Stimulated activated CD4-positive, alpha-beta T cell treated with anti-CD3 and anti-CD28 coated beads, Interleukin-4, amount 100 ng/mL, for 24 hours (primary cell): ENCODE data around the gene RNF224.
A peak's percentile ranks its signal among the peaks of the same experiment; 100 is the strongest.
"Not testable (repeated sequence)": the region's sequence is repeated elsewhere in the genome, so short reads cannot be mapped to it uniquely, and the experiment has no call there.

Source experiments
- DNase-seq: peaks from one replicate; pipeline ENCODE4 v3.0.0-alpha.2; 2020

The RNF224 gene

GRCh38 chr9:137241490-137242268, 14.4 kb downstream of the RNF224 start:
- peak; percentile 73 for DNase-seq

GRCh38 chr9:137242269-137243203, 15.2 kb downstream of the RNF224 start:
- no peak for DNase-seq

- DNase-seq = not testable (repeated sequence)
These were observed 15.9 kb downstream of the RNF224 start for GRCh38 chr9:137243266-137243625.

GRCh38 chr9:137243626-137244485, 16.6 kb downstream of the RNF224 start:
- DNase-seq = no peak

- no peak for DNase-seq
These were observed 17.5 kb downstream of the RNF224 start for GRCh38 chr9:137244486-137245449.

- DNase-seq = no peak
These were observed 18.4 kb downstream of the RNF224 start for GRCh38 chr9:137245450-137246421.

GRCh38 chr9:137247135-137247915, 20.0 kb downstream of the RNF224 start:
- no peak for DNase-seq

- DNase-seq = no peak
These were observed 20.5 kb downstream of the RNF224 start for GRCh38 chr9:137247916-137248175.

- DNase-seq = no peak
These were observed 23.3 kb downstream of the RNF224 start for GRCh38 chr9:137250329-137251193.

- DNase-seq = no peak
These were observed 23.8 kb downstream of the RNF224 start, which contains the start of gene STPG3 for GRCh38 chr9:137251194-137251461. Gene STPG3 (plus strand): TSS chr9:137251286. CDS start chr9:137251287, 1 bp downstream.

GRCh38 chr9:137251490-137252268, 24.4 kb downstream of the RNF224 start:
- no peak for DNase-seq

GRCh38 chr9:137252555-137253506, 25.5 kb downstream of the RNF224 start:
- DNase-seq = no peak

- DNase-seq = no peak
These were observed 26.7 kb downstream of the RNF224 start for GRCh38 chr9:137253717-137254623.

GRCh38 chr9:137254624-137255447, 27.5 kb downstream of the RNF224 start, which contains the start of gene NELFB:
Gene NELFB (plus strand): TSS chr9:137255327.
- peak; percentile 95 for DNase-seq
